C4-2B (cell line): ENCODE data around the gene CLEC16A.

Experiments used
- H3K27ac ChIP-seq: fragments of 450-650 bp; 2 replicates; pipeline ENCODE4 v1.5.1; 2017
- ZFX ChIP-seq: fragments of 450-650 bp; IDR thresholded peaks from 2 replicates; pipeline ENCODE4 v1.6.1; 2017
- TF ChIP-seq, protein P1 (sequence below): fragments of 450-650 bp; conservative IDR thresholded peaks from 2 replicates; pipeline ENCODE4 v1.5.1; 2017; ENCODE audit warnings: mild to moderate bottlenecking

The CLEC16A gene

DNA sequence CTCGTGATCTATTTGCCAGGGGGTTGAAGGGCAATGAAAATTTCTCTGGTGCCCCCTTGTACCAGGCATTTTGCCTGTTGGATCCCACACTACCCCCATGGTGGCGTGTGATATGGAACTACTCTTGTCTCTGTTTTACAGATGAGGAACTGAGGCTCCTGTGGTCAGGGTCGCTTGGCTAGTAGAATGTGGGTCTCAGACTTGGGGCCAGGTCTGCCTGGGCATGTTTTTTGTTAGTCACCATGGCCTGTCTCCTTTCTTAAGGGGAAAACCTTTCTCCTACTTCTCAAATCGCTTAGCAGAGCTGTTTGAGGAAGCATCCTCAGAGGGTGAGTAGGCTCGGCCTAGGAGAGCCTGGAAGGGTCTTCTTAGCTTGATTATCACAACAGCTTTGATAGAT is 51.2 kb downstream of the CLEC16A start:
- TF ChIP-seq ZFX: no peak
- TF ChIP-seq, protein P1, sequence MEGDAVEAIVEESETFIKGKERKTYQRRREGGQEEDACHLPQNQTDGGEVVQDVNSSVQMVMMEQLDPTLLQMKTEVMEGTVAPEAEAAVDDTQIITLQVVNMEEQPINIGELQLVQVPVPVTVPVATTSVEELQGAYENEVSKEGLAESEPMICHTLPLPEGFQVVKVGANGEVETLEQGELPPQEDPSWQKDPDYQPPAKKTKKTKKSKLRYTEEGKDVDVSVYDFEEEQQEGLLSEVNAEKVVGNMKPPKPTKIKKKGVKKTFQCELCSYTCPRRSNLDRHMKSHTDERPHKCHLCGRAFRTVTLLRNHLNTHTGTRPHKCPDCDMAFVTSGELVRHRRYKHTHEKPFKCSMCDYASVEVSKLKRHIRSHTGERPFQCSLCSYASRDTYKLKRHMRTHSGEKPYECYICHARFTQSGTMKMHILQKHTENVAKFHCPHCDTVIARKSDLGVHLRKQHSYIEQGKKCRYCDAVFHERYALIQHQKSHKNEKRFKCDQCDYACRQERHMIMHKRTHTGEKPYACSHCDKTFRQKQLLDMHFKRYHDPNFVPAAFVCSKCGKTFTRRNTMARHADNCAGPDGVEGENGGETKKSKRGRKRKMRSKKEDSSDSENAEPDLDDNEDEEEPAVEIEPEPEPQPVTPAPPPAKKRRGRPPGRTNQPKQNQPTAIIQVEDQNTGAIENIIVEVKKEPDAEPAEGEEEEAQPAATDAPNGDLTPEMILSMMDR: no peak
- H3K27ac ChIP-seq: no peak overlapping the region

DNA sequence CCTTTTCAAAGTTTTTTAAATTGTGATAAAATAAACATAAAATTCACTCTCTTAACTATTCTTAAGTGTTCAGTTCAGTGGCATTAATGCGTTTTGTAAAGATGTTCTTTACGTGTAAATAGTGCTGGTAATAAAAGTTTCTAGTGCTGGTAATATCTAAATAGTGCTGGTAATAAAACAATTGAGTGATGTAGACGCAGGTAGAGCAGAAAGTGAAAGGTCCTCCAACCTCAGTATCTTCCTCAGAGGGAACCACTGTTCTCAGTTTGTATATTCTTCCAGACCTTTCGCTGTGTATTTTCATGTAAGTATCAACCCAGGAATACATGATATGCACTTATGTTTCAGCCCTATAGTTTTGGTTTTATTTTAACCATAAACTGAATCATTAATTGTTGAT is 53.1 kb downstream of the CLEC16A start:
- TF ChIP-seq ZFX: no peak
- TF ChIP-seq, protein P1: no peak
- H3K27ac ChIP-seq: no peak overlapping the region

DNA sequence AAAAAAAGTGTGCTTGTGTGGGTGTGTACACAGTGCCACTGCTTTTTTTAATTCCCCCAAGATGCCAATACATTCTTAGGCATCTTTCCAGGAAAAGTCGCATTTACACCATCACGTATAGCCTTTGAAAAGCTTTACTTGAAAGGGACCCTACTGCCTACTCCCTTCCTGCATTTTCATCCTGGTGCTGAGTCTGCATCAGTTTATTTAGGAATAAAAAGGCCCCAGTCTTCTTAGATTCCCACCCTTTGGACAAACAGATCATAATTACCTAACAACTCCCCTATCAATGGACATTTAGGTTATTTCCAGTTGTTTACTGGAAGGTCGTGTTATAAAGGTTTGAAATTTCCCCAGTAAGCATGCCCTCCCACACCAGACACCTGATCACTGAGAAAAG is 54.9 kb downstream of the CLEC16A start:
- H3K27ac ChIP-seq: no peak overlapping the region
- TF ChIP-seq ZFX: no peak
- TF ChIP-seq, protein P1: no peak

DNA sequence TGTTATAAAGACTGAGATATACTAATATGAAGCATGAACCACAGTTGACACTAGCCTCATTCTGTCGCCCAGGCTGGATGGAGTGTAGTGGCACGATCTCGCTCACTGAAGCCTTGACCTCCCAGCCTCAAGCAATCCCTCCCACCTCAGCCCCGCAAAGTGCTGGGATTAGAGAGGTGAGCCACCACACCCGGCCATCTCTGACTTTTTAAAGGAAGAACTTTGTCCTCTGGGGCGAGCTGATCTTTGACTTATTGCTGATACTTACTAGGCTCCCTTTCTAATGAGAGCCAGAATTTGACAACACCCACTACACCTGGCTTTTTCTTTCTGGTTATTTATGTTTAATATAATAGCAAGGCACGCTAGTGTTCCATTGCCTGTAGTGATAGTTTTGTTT is 57.2 kb downstream of the CLEC16A start:
- TF ChIP-seq ZFX: no peak
- TF ChIP-seq, protein P1: no peak
- H3K27ac ChIP-seq: no peak overlapping the region

DNA sequence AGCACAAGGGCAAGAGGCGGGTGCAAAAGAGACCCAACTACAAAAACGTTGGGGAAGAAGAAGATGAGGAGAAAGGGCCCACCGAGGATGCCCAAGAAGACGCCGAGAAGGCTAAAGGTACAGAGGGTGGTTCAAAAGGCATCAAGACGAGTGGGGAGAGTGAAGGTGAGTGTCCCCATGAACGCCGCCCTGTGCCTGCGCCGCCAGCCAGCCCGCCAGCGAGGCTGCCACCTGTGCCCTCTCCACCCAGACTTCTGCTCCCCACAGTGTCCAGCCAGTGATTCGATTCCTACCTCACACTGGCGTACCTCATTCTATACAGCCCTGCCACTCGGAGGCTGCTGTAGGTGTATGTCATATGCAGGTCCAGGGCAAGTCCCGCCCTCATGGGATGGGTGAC is 58.8 kb downstream of the CLEC16A start:
- no peak overlapping the region for H3K27ac ChIP-seq
- TF ChIP-seq, protein P1: no peak
- no peak for TF ChIP-seq ZFX

DNA sequence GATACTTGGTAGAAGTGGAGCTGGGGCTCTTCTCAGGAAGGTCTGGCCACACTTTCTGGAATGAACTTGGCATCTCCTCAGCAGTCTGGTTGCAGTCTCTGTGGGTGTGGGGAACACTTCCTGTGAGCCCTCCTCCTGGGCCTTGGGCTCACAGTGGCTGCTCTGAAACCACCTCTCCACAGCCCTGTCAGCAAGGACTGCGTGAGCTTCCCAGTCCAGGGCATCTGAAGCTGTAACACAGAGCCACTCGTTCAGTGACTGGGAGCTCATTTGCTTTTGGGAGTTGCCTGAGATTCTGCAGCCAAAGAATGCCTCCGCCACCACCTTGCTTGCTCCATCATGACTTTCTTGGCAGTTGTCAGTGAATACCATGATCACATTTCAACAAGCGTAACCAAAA is 60.0 kb downstream of the CLEC16A start:
- H3K27ac ChIP-seq: no peak overlapping the region
- no peak for TF ChIP-seq ZFX

DNA sequence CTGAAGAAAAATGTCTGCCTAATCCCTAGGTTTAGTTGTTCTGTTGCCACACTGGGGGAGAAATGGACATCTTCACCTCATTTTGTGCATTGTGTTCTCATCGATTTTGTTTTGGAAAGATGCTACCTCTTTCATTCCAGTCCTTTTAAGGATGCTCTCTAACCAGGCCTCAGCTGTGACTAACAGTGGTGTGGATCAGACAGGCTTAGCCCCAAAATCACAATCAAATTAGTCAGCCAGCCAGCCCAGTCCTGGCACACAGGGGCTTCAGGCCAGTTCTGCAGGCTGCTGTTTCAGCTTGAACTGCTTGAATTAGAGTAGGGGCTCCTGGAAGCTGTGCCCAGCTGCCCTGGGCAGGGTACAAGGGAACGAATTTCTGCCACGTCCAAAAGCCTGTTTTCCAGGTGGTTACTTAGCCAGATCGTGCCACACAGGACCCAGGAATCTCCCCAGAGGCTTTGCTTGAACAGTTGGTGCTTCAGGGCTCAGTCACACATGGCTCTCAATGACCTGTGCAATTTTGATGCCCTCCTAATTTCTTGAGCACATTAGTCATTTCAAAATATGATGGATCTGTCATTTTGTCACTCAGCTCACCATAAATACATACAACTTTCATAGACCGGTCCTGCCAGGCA is 60.7 kb downstream of the CLEC16A start:
- no peak overlapping the region for H3K27ac ChIP-seq
- TF ChIP-seq, protein P1: no peak
- no peak for TF ChIP-seq ZFX

DNA sequence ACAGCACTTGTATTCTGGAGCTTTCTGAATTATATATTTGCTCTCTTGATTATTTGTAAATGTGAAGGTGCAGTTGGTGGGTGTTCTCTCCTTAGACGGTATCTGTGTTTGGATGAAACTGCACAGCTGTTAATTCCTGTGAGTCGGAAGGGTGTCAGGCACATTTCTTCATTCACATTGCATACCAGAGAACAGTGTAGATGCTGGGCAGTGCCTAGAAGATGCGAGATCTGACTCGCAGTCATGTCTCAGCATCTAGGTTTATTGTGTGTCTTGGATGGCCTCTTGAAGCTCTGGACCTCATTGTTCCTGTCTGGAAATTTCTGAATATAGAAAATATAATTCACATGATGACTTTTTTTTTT is 61.2 kb downstream of the CLEC16A start:
- TF ChIP-seq, protein P1: no peak
- TF ChIP-seq ZFX: no peak
- no peak overlapping the region for H3K27ac ChIP-seq
